ENCODE measurements around the gene FMN1.

The FMN1 gene

DNA sequence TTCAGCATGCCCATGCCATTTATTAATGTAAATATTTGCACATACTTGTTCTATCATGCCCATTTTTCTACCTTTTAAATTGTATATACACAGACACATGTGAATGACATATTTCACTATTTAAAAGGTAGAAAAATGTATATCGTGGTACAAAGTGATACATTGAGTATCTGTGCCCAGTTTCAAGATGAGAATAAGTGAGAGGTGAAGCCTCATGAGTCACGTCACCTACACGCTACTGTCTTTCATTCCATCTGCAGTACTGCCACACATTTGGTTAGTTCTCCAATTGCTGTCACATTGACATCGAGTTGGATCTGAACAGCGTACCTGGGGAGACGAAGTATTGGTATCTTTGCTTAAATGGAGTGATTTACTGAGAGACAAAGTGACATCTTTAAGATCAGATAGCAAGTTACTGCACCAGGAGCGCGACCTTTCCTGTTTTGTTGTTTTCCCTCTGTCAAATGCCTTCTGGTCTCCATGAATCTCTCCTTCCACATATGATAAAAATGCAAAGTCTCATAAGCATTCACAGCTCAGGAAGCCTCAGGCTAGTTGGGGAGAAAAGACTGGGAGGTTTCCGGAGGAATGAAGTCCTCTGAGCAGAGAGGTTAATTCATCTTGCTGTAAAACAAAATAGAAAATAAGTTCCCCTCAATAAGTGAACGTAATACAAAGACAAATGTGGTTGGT lies 464.7 kb downstream of the FMN1 start:
- DNase-seq (ENCODE audit: low read depth in 2 of 2): no peak

DNA sequence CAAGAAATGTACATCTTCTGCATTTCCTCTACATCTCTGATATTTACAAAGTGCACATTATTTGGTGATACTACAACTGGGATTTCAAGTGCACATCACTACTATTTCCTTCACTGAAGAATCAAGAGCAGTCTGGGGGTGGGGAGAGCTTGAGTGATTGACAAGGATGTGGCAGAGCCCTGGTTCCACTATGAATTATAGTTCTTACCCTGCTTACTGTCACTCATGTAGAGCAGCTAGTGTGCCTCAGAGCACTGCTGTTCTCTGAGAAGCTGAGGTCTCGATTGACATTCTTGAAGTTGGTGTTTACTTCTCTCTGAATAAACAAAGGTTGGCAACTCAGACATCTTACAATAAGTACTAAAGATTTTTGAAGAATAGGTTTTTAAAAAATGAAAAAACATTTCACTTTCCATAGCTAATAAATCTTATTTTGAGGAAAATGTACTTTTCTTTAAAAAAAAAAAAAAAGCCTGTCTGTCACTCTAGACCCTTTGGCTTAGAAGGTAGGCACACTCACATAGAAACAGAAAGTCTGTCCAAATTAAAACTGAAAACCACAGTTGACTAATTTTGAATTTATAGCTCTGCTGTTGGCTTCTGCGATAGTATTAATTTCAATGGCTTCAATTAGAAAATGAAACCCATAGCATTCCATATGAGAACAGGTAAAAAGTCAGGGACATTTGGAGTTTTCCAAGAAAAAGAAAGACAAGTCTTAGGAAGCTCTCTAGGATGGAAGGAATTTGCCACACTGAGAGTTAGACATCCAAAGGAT lies 471.2 kb downstream of the FMN1 start:
- no peak for DNase-seq (ENCODE audit: low read depth in 2 of 2)

DNA sequence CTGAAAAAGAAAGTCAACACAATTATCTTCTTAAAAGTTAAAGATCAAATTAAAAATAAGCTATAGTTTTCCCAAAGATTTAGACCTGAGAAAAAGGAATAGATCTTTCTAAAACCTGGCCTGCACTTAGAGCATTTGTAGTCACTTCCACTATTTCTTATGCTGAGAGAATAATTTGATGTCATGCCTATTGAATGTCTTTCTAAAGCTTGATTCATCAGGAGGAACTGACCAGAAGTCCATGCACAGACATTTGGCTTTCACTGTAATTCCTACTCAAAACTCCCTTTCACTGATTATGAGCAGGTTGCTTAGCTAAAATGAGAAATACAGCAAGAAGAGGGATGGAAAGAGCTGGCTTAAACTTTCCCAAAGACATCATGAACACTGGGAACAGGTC lies 472.4 kb downstream of the FMN1 start:
- no peak for DNase-seq (ENCODE audit: low read depth in 2 of 2)

DNA sequence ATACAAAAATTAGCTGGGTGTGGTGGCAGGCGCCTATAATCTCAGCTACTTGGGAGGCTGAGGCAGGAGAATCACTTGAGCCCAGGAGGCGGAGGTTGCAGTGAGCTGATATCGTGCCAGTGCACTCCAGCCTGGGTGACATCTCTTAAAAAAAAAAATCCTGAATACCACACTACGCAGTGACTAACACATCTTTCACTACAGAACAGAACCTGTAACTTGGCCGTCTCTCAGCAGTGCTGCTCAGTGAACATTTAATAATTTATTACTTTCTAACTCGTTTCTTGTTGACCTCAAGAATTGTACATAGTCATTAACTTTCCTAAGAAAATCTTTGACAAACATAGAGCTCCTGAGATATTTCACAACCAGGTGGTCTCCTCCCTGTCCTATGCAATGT lies 472.9 kb downstream of the FMN1 start:
- DNase-seq (ENCODE audit: low read depth in 2 of 2): no peak

DNA sequence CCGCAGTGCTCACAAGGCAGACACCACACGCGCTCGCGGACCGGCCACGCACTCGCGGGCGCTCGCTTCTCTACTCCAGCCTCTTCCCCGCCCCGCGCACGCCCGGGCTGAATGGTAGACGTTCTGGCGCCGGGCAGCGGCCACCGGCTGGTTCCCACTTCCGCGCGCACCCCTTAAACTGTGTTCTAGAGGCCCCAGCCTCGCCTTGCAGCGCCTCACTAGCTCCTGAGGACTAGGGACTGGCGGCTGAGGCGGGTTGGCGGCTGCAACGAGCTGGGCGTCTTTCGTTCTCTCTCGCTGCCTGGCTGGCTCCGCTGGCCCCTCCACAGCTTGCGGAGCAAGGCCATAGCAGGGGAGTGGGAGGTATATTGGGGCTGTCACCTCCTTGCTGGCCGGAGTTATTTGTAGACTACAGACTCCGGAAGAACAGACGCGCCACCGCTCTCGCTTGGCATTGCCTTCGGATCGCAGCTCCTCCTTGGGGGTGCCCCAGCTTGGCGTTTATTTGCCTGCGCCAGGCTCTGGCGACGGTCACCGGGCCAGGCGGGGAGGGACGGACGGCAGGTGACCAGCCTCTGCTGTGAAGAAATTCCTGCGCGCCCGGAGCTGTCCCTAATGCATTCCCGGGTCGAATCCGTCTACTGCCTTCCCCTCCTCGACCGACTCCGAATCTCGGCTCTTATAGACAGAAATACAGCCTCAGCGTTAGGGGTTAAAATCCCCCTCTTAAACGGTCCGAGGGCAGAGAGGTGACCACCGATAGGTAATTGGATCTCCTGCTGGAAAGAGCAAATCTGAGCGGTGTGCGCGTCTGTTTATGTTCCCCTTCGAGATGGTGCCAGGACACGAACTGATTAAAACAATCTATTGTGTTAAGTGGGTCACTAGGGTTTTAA lies 475.4 kb downstream of the FMN1 start:
- DNase-seq (ENCODE audit: low read depth in 2 of 2): no peak

DNA sequence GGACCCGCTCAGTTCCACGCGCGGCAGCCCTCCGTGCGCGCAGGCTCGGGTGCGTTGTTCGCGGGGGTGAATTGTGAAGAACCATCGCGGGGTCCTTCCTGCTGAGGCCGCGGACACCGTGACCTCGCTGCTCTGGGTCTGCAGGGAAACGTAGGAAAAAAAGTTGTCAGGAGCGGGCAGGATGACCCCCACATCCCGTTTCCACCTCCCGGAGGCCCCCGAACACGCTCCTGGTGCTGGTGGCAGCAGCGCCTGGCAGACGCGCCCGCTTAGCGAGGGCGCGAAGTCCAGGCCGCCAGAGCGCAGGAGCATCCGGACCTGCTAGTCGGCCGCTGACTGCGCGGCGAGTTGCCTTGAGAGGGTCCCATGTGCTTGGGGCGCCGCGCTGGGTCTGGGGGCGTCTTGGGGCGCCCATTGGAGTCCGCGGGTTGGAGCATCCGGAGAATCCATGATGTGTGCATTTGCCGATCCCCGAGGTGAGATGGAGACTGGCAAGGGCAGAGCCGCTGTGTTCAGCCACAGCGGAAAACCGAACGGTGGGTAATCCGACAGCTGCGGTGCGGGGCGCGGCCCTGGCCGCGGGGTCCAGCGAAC lies 476.2 kb downstream of the FMN1 start:
- DNase-seq (ENCODE audit: low read depth in 2 of 2): no peak

DNA sequence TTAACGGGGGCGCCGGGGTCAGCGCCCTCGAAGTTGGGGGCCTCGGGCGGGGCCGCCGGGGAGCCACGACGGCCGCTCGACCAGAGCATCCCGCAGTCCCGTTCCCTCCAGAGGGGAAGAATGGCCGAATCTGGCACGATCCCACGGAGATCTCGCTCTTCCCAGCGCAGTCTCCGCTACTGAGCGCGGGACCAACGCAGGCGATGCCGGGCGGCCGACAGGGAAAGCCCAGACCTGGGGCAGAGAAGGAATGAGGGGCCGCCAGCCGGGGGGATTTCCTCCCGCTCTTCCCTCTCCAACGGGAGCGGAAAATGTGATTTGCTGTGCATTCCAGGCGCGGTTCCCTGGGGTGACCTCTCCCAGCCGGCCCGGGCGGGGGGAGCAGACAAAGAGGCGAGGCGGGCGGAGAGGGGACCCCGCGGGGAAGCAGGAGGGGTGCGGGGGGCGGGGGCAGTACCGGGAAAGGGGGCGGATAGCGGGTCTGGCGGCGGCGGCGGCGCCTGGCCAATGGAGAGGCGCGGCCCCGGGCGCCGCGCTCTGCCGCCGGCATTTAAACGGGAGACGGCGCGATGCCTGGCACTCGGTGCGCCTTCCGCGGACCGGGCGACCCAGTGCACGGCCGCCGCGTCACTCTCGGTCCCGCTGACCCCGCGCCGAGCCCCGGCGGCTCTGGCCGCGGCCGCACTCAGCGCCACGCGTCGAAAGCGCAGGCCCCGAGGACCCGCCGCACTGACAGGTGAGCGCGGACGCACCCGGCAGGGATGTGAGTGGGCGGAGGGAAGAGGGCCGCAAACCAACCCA lies 476.9 kb downstream of the FMN1 start, which contains the start of gene GREM1:
Gene GREM1 (plus strand): TSS at position 579 of the 801 bp plus-strand sequence. CDS start 12,687 bp downstream, outside the sequence.
- DNase-seq (ENCODE audit: low read depth in 2 of 2): no peak

DNA sequence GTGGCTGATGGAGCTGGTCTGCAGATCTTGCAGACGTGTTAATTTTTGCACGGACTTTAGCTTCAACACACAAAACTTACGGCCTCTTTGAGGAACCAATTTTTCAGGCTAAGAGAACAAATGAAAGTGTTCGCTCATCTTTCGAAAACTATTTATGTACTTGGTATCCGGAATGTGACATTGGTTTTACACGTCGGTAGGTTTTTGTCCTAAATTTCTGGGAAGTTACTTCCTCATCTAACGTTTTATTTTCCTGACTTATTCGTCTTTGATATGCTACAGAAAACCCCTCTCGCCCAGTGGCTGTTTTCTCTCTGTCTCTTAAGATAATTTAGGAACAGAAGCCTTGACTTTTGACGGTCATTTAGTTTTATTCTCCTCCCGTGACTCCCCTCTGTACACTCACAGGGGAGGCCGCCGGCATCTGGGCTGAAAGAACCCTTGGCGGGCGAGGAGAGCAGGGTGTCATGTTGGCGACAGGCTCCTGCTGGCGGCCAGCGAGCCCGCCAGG lies 477.5 kb downstream of the FMN1 start:
- no peak for DNase-seq (ENCODE audit: low read depth in 2 of 2)

DNA sequence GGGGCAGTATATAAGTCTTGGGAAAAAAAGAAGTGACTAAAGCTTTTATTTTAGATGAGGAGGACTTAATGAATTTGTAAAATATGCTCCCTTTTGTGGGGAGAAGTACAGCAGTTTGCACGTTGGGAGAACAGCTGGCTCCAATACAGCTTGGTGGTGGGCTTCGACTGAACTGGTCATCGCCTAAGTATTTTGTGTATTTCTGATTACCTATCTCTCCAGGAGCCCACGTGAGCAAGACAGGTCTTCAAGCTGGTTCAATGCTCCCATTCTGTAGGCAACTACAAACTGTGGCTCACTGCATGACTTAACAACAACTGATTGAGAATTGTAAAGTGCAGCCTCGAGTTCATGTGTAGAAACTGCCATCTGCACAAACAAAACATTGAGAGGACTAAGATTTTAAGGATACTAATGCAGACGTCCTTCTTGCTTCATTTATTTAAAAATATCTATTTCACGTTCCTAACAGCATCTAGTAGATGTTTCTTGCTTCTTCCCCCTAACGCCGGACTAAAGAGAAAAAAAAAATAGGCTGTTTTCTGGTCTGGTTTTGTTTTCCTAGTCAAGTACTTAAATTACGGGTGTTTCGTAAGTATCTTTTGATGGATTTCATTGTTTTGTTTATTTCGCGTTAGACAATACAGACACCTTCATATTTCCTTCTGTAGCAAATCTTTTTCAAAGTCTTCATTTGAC lies 478.1 kb downstream of the FMN1 start:
- no peak for DNase-seq (ENCODE audit: low read depth in 2 of 2)

Data from stimulated activated CD4-positive, alpha-beta T cell treated with anti-CD3 and anti-CD28 coated beads, Interleukin-12 subunit alpha, Interleukin-12 subunit beta, amount 100 ng/mL, for 24 hours (primary cell).